DND-41 (cell line): ENCODE results near the gene SYTL2.

Experiments used
- ATAC-seq: fragments of 200-7000 bp; cut with Tn5 transposase; 3 replicates; pipeline ENCODE4 v1.9.1; 2021; ENCODE audit warnings: low read depth; ENCODE audit not compliant: insufficient read depth
- DNase-seq: peaks from one replicate; pipeline ENCODE4 v3.0.0-alpha.2; 2020
- H2AFZ ChIP-seq: 2 replicates; pipeline ENCODE4 v1.6.0; 2012; ENCODE audit warnings: low read depth, low read length
- H3K27ac ChIP-seq: 2 replicates; pipeline ENCODE4 v1.5.1; 2012; ENCODE audit warnings: low read length, inconsistent platforms
- H3K27me3 ChIP-seq: fragments of 200-600 bp; sonication (generic); 2 replicates; pipeline ENCODE4 v1.6.0; 2012; ENCODE audit warnings: low read length, mild to moderate bottlenecking, inconsistent platforms; ENCODE audit not compliant: insufficient read depth, poor library complexity
- H3K36me3 ChIP-seq: 2 replicates; pipeline ENCODE4 v1.5.1; 2012; ENCODE audit warnings: low read length, inconsistent platforms; ENCODE audit not compliant: insufficient read depth
- H3K4me1 ChIP-seq: 2 replicates; pipeline ENCODE4 v1.5.1; 2012; ENCODE audit warnings: mild to moderate bottlenecking, low read length; ENCODE audit not compliant: insufficient read depth
- H3K4me2 ChIP-seq: 2 replicates; pipeline ENCODE4 v1.6.0; 2012; ENCODE audit warnings: mild to moderate bottlenecking, moderate library complexity, low read length, inconsistent platforms; ENCODE audit not compliant: insufficient read depth
- H3K4me3 ChIP-seq, 2 experiments: fragments of 200-600 bp in 1 of 2; shearing (Covaris generic) in 1 of 2; 2 replicates each; pipeline ENCODE4 v1.5.1; 2012 to 2016; ENCODE audit warnings: inconsistent platforms in 2 of 2, low read length in 2 of 2, mild to moderate bottlenecking in 2 of 2, low read depth in 1 of 2, moderate library complexity in 1 of 2
- H3K79me2 ChIP-seq: 2 replicates; pipeline ENCODE4 v1.6.0; 2012; ENCODE audit warnings: low read length, inconsistent platforms; ENCODE audit not compliant: insufficient read depth
- H3K9ac ChIP-seq: 2 replicates; pipeline ENCODE4 v1.6.0; 2012; ENCODE audit warnings: low read depth, mild to moderate bottlenecking, inconsistent platforms, low read length, moderate library complexity
- H3K9me3 ChIP-seq: 2 replicates; pipeline ENCODE4 v1.5.1; 2012; ENCODE audit warnings: low read length, moderate library complexity, mild to moderate bottlenecking, inconsistent platforms; ENCODE audit not compliant: insufficient read depth, severe bottlenecking
- H4K20me1 ChIP-seq: 2 replicates; pipeline ENCODE4 v1.6.0; 2012; ENCODE audit warnings: low read length; ENCODE audit not compliant: insufficient read depth
- EZH2 ChIP-seq: IDR thresholded peaks from 3 replicates; pipeline ENCODE4 v1.6.1; 2012; ENCODE audit warnings: borderline replicate concordance, low read depth, mild to moderate bottlenecking, moderate library complexity, low read length, inconsistent platforms; ENCODE audit not compliant: severe bottlenecking
- TF ChIP-seq, protein P1 (sequence below): IDR thresholded peaks from 2 replicates; pipeline ENCODE4 v1.5.1; 2012; ENCODE audit warnings: borderline replicate concordance, low read length, moderate library complexity, mild to moderate bottlenecking; ENCODE audit not compliant: poor library complexity, severe bottlenecking; ENCODE audit errors: extremely low read depth

The SYTL2 gene

DNA sequence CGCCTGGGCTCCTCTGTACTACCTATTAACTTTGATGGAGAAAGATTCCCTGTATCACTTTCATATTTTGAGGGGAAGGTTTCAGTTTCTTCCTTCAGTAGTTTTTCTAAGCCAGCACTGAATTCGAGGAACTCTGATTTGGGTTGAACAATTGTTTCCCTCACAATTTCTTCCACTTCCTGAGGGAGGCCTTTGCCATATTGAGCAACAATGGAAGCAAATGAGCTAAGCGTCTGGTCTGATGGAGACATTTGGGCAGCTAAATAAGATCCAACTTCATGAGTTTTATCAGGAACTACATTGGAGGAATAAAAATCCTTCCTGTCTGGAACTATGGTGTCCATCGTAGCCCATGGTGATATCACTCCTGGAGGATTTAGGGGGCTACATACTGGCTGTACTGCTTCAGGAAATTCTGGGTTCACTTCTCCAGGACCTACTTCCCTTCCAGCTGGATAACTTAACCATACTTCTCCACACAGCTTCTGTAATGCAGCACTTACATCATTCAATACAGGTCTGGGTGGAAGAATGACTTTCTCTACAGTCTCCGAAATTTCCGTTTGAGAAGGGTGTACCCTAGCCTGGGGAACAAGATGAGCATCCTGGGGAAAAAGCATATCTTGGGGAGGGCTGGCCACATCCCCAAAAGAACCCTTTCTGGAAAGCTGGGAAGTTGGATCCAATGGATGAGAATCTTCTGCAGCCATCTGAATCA is 86.0 kb downstream of the SYTL2 start:
- H3K36me3 ChIP-seq, result no peaks in the 10 kb centered on the region
- H3K27me3 ChIP-seq, result peaks cover 49% of the 10 kb centered on the region
- H3K27ac ChIP-seq, result no peak overlapping the region
- DNase-seq (no peak), ATAC-seq (no peak)
- H2AFZ ChIP-seq, result no peak overlapping the region
- H3K4me1 ChIP-seq, result no peaks in the 10 kb centered on the region
- no peaks in the 10 kb centered on the region for H4K20me1 ChIP-seq
- no peaks in the 10 kb centered on the region for H3K9me3 ChIP-seq
- H3K79me2 ChIP-seq, result no peaks in the 10 kb centered on the region
- no peak overlapping the region for H3K4me2 ChIP-seq
- no peak overlapping the region for H3K9ac ChIP-seq
- no peak overlapping the region for H3K4me3 ChIP-seq
- TF ChIP-seq EZH2, result no peak

DNA sequence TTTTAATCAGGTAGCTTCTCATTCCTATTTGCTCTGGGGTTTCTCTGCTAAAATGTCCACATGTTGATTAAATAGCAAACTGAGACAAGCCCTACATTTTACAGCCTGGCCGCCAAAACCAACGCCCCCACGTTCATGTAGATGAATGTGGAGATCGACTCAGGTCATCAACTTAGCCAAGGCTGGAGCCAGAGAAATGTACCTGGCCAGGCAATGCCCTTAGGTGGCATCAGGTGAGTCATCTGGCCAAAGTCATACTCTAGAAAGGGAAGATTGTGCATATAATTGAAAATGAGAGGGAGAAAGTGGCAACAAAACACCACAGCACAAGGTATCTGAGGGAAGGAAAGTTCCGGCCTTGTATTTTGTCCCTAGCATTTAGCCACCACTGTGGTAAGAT is 87.9 kb downstream of the SYTL2 start:
- Histone ChIP-seq H3K36me3 (no peaks in the 10 kb centered on the region), H3K4me3 (no peak overlapping the region), H3K27ac (no peak overlapping the region), H3K9me3 (no peaks in the 10 kb centered on the region), H3K79me2 (no peaks in the 10 kb centered on the region), H3K4me1 (no peaks in the 10 kb centered on the region), H3K27me3 (peaks cover 54% of the 10 kb centered on the region), H3K9ac (no peak overlapping the region), H3K4me2 (no peak overlapping the region), H4K20me1 (peaks cover 5% of the 10 kb centered on the region; the same call in 1 of the 2 replicates), H2AFZ (no peak overlapping the region)
- ATAC-seq, result no peak
- TF ChIP-seq, protein P1, sequence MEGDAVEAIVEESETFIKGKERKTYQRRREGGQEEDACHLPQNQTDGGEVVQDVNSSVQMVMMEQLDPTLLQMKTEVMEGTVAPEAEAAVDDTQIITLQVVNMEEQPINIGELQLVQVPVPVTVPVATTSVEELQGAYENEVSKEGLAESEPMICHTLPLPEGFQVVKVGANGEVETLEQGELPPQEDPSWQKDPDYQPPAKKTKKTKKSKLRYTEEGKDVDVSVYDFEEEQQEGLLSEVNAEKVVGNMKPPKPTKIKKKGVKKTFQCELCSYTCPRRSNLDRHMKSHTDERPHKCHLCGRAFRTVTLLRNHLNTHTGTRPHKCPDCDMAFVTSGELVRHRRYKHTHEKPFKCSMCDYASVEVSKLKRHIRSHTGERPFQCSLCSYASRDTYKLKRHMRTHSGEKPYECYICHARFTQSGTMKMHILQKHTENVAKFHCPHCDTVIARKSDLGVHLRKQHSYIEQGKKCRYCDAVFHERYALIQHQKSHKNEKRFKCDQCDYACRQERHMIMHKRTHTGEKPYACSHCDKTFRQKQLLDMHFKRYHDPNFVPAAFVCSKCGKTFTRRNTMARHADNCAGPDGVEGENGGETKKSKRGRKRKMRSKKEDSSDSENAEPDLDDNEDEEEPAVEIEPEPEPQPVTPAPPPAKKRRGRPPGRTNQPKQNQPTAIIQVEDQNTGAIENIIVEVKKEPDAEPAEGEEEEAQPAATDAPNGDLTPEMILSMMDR, result no peak
- peak; percentile 58 for TF ChIP-seq EZH2
- DNase-seq, result no peak

DNA sequence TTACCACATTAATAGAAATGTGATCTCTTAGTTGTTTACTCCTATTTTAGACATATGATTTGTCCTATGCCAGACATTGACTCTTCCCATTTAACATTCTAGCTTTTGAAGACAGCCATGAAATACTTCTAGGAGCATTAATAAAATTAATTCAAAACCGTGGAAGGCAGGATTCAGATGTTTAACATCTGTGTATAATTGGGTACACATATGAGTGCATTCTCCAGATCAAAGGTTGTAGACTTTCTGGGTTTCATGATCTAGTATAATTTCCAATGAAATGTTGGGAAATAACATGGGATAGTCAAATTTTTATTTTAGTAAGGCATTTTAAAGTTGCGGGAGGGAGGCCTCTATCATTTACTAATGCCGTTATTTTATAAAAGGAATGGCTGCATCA is 89.8 kb downstream of the SYTL2 start:
- no peak for DNase-seq
- H3K9ac ChIP-seq, result no peak overlapping the region
- H2AFZ ChIP-seq, result no peak overlapping the region
- H3K79me2 ChIP-seq, result no peaks in the 10 kb centered on the region
- H3K4me3 ChIP-seq, result no peak overlapping the region
- peaks cover 5% of the 10 kb centered on the region; the same call in 1 of the 2 replicates for H4K20me1 ChIP-seq
- TF ChIP-seq, protein P1, result no peak
- TF ChIP-seq EZH2, result no peak
- H3K36me3 ChIP-seq, result no peaks in the 10 kb centered on the region
- H3K4me2 ChIP-seq, result no peak overlapping the region
- no peak overlapping the region for H3K27ac ChIP-seq
- H3K9me3 ChIP-seq, result no peaks in the 10 kb centered on the region
- no peaks in the 10 kb centered on the region for H3K4me1 ChIP-seq
- H3K27me3 ChIP-seq, result peaks cover 43% of the 10 kb centered on the region
- ATAC-seq, result no peak

DNA sequence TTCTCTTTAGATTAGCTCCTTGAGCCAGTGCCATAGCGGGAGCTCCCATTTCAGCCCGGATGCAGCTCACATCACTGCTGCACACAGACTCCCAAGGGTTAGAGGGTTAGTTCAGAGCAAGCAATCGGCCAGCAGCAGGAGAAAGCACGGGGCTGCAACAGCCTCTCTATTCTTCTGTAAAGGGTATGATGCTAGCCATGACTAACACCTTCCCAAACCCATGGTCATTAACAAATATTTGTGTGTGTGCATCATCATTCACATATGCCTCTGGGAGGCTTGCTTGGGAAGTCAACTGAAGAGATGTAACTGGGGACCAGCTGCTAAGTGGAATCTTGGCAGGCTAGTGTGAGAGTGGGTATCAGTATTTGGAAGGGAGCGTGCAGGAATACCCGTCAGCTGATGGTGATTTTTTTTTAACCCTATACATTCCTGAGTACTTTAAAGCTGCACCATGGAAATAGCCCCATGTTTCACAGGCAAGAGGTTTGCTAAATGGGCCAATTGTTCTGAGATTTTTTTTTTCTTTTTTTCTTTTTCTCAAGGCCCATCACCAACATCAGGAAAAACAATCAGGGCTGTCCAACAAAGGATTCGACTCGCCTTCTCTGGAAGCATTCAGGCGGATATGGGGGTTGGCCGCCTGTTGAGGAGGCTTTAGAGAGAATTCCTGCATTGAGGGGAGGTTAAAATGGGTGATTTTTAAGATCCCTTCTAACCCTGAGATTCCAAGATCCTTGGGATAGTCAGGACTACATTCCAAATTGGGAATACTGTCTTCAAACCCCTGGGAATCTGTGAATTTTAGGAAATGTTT is 91.7 kb downstream of the SYTL2 start:
- no peaks in the 10 kb centered on the region for H3K79me2 ChIP-seq
- no peaks in the 10 kb centered on the region for H3K9me3 ChIP-seq
- peaks cover 34% of the 10 kb centered on the region for H3K27me3 ChIP-seq
- no peak overlapping the region for H2AFZ ChIP-seq
- H4K20me1 ChIP-seq, result peaks cover 5% of the 10 kb centered on the region; the same call in 1 of the 2 replicates
- H3K4me2 ChIP-seq, result no peak overlapping the region
- no peak overlapping the region for H3K27ac ChIP-seq
- ATAC-seq, result no peak
- no peaks in the 10 kb centered on the region for H3K4me1 ChIP-seq
- H3K4me3 ChIP-seq, result no peak overlapping the region
- no peaks in the 10 kb centered on the region for H3K36me3 ChIP-seq
- DNase-seq, result no peak
- TF ChIP-seq EZH2, result no peak
- TF ChIP-seq, protein P1, result no peak
- H3K9ac ChIP-seq, result no peak overlapping the region
